Astrocyte (in vitro differentiated cells and primary cell): ENCODE measurements around the gene SLC39A7. TPM values are rescaled to one million over a fixed set of nuclear protein-coding genes. Genes with fewer than 3 reads are reported as not detected.

Source experiments
- DNase-seq: peaks from one replicate; pipeline ENCODE4 v3.0.0-alpha.2; 2010; ENCODE audit warnings: low read depth
- FAIRE-seq: peaks from 2 replicates; lab custom pipeline; 2011; peaks lifted over from hg19 to GRCh38; lab: Jason Lieb, UNC
- H2AFZ ChIP-seq: 2 replicates; pipeline ENCODE4 v1.6.0; 2012; ENCODE audit warnings: low read depth, low read length, inconsistent platforms
- H3K27ac ChIP-seq: 2 replicates; pipeline ENCODE4 v1.5.1; 2011; ENCODE audit warnings: low read depth, low read length, inconsistent platforms
- H3K27me3 ChIP-seq: 2 replicates; pipeline ENCODE4 v1.6.0; 2011; ENCODE audit warnings: low read length, inconsistent platforms; ENCODE audit not compliant: insufficient read depth
- H3K36me3 ChIP-seq: 2 replicates; pipeline ENCODE4 v1.5.1; 2011; ENCODE audit warnings: low read length, inconsistent platforms; ENCODE audit not compliant: insufficient read depth
- H3K4me1 ChIP-seq: 2 replicates; pipeline ENCODE4 v1.5.1; 2011; ENCODE audit warnings: low read length, inconsistent platforms; ENCODE audit not compliant: insufficient read depth
- H3K4me2 ChIP-seq: 2 replicates; pipeline ENCODE4 v1.6.0; 2012; ENCODE audit warnings: low read length, inconsistent platforms
- H3K4me3 ChIP-seq: 2 replicates; pipeline ENCODE4 v1.5.1; 2011; ENCODE audit warnings: low read depth, mild to moderate bottlenecking, low read length, inconsistent platforms; ENCODE audit not compliant: insufficient read depth
- H3K79me2 ChIP-seq: 2 replicates; pipeline ENCODE4 v1.6.0; 2012; ENCODE audit warnings: mild to moderate bottlenecking, low read length, inconsistent platforms; ENCODE audit not compliant: insufficient read depth
- H3K9ac ChIP-seq: 2 replicates; pipeline ENCODE4 v1.6.0; 2012; ENCODE audit warnings: mild to moderate bottlenecking, low read length, inconsistent platforms
- H3K9me3 ChIP-seq: 2 replicates; pipeline ENCODE4 v1.5.1; 2012; ENCODE audit warnings: low read depth, mild to moderate bottlenecking, low read length, inconsistent platforms; ENCODE audit not compliant: insufficient read depth
- H4K20me1 ChIP-seq: 2 replicates; pipeline ENCODE4 v1.6.0; 2012; ENCODE audit warnings: low read length, inconsistent platforms; ENCODE audit not compliant: insufficient read depth
- H3K27ac Mint-ChIP-seq: one replicate; pipeline ENCODE4 v1.8.0; 2021; ENCODE audit warnings: mild to moderate bottlenecking, mixed read lengths; ENCODE audit not compliant: unreplicated experiment
- H3K27me3 Mint-ChIP-seq: one replicate; pipeline ENCODE4 v1.8.0; 2021; ENCODE audit warnings: low read depth, mixed read lengths; ENCODE audit not compliant: unreplicated experiment
- H3K36me3 Mint-ChIP-seq: one replicate; pipeline ENCODE4 v1.8.0; 2021; ENCODE audit warnings: low read depth, mixed read lengths; ENCODE audit not compliant: unreplicated experiment
- H3K4me1 Mint-ChIP-seq: one replicate; pipeline ENCODE4 v1.8.0; 2021; ENCODE audit warnings: low read depth, mixed read lengths; ENCODE audit not compliant: unreplicated experiment
- H3K4me3 Mint-ChIP-seq: one replicate; pipeline ENCODE4 v1.8.0; 2021; ENCODE audit warnings: mild to moderate bottlenecking, moderate library complexity, mixed read lengths; ENCODE audit not compliant: unreplicated experiment
- H3K9me3 Mint-ChIP-seq: one replicate; pipeline ENCODE4 v1.8.0; 2021; ENCODE audit warnings: mild to moderate bottlenecking, mixed read lengths; ENCODE audit not compliant: unreplicated experiment
- EZH2 ChIP-seq: IDR thresholded peaks from 2 replicates; pipeline ENCODE4 v1.6.1; 2012; ENCODE audit warnings: mild to moderate bottlenecking, low read length, inconsistent platforms; ENCODE audit not compliant: insufficient read depth
- total RNA-seq: library from RNA; stranded (reverse); gene quantifications from 2 replicates; pipeline ENCODE4 v1.2.1, GENCODE V29; 2021
- TF ChIP-seq, protein P1 (sequence below): IDR thresholded peaks from 2 replicates; pipeline ENCODE4 v1.5.1; 2011; ENCODE audit warnings: low read depth, mild to moderate bottlenecking, inconsistent platforms, low read length, moderate library complexity; ENCODE audit not compliant: insufficient read depth

The SLC39A7 gene
- total RNA-seq, 1 donor from 2014 or later: 150 TPM

DNA sequence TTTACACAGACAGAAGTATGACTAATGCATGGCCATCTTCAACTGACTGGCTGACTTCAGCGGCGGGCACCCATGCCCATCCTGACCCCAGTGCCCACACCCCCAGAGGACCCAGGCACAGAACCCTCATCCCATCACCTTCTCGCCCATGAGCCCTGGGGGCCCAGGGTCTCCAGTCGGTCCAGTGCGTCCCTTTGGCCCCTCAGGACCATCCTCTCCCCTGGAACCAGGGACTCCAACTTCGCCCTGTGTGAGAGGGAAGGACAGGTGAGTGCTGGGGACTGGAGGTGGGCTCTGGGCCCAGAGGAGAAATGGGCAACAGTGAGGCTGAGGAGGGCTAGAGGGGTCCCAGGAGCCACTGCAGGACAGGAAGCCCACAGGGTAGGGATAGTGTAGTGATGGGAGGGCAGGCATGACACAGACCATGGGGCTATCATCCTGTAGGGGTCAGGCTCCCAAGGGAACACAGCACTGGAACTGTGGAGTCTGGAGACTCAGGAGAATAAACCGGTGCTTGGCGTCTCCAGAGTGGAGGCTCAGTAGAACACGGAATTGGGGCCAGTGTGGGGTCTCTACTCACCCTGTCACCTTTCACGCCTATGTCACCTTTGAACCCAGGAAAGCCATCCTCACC, 25.1 kb upstream of the SLC39A7 start:
- Histone ChIP-seq H3K27me3 (no peaks in the 10 kb centered on the region), H4K20me1 (no peaks in the 10 kb centered on the region), H3K27ac (no peak overlapping the region), H3K4me3 (no peak overlapping the region), H3K9me3 (no peaks in the 10 kb centered on the region), H3K36me3 (no peaks in the 10 kb centered on the region), H3K4me2 (no peak overlapping the region), H2AFZ (no peak overlapping the region), H3K4me1 (no peaks in the 10 kb centered on the region), H3K9ac (no peak overlapping the region), H3K79me2 (no peaks in the 10 kb centered on the region)
- no peak for DNase-seq
- Mint-ChIP-seq H3K27me3 (peaks cover 41% of the 10 kb centered on the region), H3K4me3 (no peak overlapping the region), H3K27ac (no peak overlapping the region), H3K9me3 (no peaks in the 10 kb centered on the region), H3K36me3 (peaks cover 7% of the 10 kb centered on the region), H3K4me1 (no peaks in the 10 kb centered on the region)
- TF ChIP-seq EZH2: no peak
- TF ChIP-seq, protein P1, sequence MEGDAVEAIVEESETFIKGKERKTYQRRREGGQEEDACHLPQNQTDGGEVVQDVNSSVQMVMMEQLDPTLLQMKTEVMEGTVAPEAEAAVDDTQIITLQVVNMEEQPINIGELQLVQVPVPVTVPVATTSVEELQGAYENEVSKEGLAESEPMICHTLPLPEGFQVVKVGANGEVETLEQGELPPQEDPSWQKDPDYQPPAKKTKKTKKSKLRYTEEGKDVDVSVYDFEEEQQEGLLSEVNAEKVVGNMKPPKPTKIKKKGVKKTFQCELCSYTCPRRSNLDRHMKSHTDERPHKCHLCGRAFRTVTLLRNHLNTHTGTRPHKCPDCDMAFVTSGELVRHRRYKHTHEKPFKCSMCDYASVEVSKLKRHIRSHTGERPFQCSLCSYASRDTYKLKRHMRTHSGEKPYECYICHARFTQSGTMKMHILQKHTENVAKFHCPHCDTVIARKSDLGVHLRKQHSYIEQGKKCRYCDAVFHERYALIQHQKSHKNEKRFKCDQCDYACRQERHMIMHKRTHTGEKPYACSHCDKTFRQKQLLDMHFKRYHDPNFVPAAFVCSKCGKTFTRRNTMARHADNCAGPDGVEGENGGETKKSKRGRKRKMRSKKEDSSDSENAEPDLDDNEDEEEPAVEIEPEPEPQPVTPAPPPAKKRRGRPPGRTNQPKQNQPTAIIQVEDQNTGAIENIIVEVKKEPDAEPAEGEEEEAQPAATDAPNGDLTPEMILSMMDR: no peak
- FAIRE-seq: no peak

DNA sequence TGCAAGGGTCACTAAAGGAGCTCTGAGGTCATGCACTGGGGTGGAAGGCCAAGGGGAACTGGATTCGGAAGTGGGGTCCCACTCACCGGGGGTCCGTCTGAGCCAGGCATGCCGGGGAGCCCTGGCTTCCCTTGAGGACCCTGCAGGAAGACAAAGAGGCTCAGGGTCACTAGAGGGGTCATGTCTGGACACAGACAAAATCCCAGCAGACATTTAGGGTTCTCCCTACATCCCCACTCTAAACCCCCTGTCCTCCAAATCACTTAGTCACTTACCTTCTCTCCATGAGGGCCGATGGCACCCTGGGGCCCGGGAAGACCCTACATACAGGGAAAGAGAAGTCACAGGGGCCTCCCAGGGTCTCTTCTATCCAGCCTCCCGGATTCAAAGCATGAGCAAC, 23.8 kb upstream of the SLC39A7 start:
- FAIRE-seq (no peak), DNase-seq (no peak)
- Histone ChIP-seq H3K4me2 (no peak overlapping the region), H3K27me3 (no peaks in the 10 kb centered on the region), H3K36me3 (no peaks in the 10 kb centered on the region), H3K4me3 (no peak overlapping the region), H2AFZ (no peak overlapping the region), H3K79me2 (no peaks in the 10 kb centered on the region), H3K9me3 (no peaks in the 10 kb centered on the region), H4K20me1 (no peaks in the 10 kb centered on the region), H3K27ac (no peak overlapping the region), H3K4me1 (no peaks in the 10 kb centered on the region), H3K9ac (no peak overlapping the region)
- Mint-ChIP-seq H3K36me3 (peaks cover 7% of the 10 kb centered on the region), H3K4me3 (no peak overlapping the region), H3K4me1 (no peaks in the 10 kb centered on the region), H3K27ac (no peak overlapping the region), H3K9me3 (no peaks in the 10 kb centered on the region), H3K27me3 (peaks cover 42% of the 10 kb centered on the region)
- TF ChIP-seq EZH2: no peak
- TF ChIP-seq, protein P1: no peak

DNA sequence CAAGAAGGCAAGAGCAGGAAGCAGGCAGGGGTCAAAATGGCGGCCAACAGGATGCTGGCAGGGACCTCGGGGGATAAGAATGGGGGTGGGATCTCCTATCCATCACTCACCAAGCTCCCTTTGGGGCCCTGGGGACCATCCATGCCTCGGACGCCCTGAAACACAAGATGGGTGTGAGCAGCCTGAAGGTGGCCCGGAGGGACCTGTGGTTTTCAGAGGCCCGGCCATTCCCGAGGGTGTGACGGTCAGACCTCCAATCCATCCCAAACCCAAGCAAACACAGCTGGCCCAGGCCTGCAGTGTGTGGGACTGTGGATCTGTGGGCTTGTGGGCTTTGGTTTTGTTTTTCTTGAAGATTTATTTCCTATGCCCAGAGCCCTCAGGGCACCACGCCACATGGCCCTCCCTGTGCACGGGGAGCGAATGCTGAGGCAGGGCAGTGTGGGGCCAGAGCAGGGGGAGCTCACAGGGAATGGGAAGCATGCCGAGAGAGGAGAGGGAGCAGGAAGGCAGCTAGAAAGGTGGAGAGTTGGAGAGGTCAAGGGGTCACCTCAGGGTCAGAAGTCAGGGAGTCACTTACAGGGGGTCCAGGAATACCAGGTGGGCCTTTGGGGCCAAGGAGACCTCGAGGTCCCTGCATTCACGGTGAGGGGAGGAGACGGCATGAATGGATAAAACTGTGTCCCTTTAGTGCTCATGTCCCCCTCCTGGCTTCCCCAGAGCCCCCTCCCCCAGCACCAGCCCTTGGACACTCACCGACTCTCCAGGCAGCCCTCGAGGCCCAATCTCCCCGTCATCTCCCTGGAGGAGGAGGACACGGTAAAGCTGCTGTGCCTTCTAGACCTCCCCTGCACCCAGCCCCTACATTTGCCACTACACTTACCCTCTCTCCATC, 22.9 kb upstream of the SLC39A7 start:
- no peak for DNase-seq
- FAIRE-seq: no peak
- Histone ChIP-seq H3K4me3 (no peak overlapping the region), H3K9ac (no peak overlapping the region), H3K4me2 (no peak overlapping the region), H4K20me1 (no peaks in the 10 kb centered on the region), H3K27me3 (no peaks in the 10 kb centered on the region), H3K9me3 (no peaks in the 10 kb centered on the region), H3K27ac (no peak overlapping the region), H3K36me3 (no peaks in the 10 kb centered on the region), H3K79me2 (no peaks in the 10 kb centered on the region), H3K4me1 (no peaks in the 10 kb centered on the region), H2AFZ (no peak overlapping the region)
- Mint-ChIP-seq H3K27ac (no peak overlapping the region), H3K27me3 (peaks cover 37% of the 10 kb centered on the region), H3K36me3 (peaks cover 9% of the 10 kb centered on the region), H3K9me3 (no peaks in the 10 kb centered on the region), H3K4me3 (no peak overlapping the region), H3K4me1 (no peaks in the 10 kb centered on the region)
- TF ChIP-seq, protein P1: no peak
- no peak for TF ChIP-seq EZH2
